Progenitor cell of endocrine pancreas (in vitro differentiated cells): ENCODE measurements around the gene HNRNPR. TPM values are rescaled to one million over a fixed set of nuclear protein-coding genes. Genes with fewer than 3 reads are reported as not detected.
A peak's percentile ranks its signal among the peaks of the same experiment; 100 is the strongest.

ENCODE experiments used
- DNase-seq: peaks from one replicate; pipeline ENCODE4 v3.0.0; 2021; ENCODE audit warnings: low spot score; ENCODE audit not compliant: unreplicated experiment
- H3K27ac Mint-ChIP-seq: 2 replicates; pipeline ENCODE4 v1.8.0; 2021; ENCODE audit warnings: mild to moderate bottlenecking, moderate library complexity, mixed read lengths
- H3K27me3 Mint-ChIP-seq: 2 replicates; pipeline ENCODE4 v1.8.0; 2021; ENCODE audit warnings: mixed read lengths
- H3K36me3 Mint-ChIP-seq: 2 replicates; pipeline ENCODE4 v1.8.0; 2022; ENCODE audit warnings: mixed read lengths; ENCODE audit not compliant: insufficient read depth
- H3K4me1 Mint-ChIP-seq: 2 replicates; pipeline ENCODE4 v1.8.0; 2021; ENCODE audit warnings: low read depth, mixed read lengths
- H3K4me3 Mint-ChIP-seq: 2 replicates; pipeline ENCODE4 v1.8.0; 2021; ENCODE audit warnings: low read depth, mild to moderate bottlenecking, moderate library complexity, mixed read lengths
- H3K9me3 Mint-ChIP-seq: 2 replicates; pipeline ENCODE4 v1.8.0; 2021; ENCODE audit warnings: low read depth, mixed read lengths
- CTCF ChIP-seq: fragments of 200-600 bp; sonication (generic); IDR thresholded peaks from one replicate; pipeline ENCODE4 v1.5.0; 2021; ENCODE audit warnings: antibody characterized with exemption, mild to moderate bottlenecking; ENCODE audit not compliant: unreplicated experiment
- total RNA-seq: library from RNA; stranded (reverse); gene quantifications from 2 replicates; pipeline ENCODE4 v1.2.1, GENCODE V29; 2021

HNRNPR gene
- total RNA-seq, 1 donor from 2014 or later = 201 TPM

- Mint-ChIP-seq H3K27ac (peak overlapping the region; percentile 79), H3K27me3 (no peaks in the 10 kb centered on the region), H3K36me3 (peaks cover 61% of the 10 kb centered on the region), H3K9me3 (peaks cover 35% of the 10 kb centered on the region), H3K4me1 (peaks cover 27% of the 10 kb centered on the region), H3K4me3 (peak overlapping the region; percentile 96)
- no peak for TF ChIP-seq CTCF
- DNase-seq = no peak
Measured at GRCh38 chr1:23366146-23366545, 22.1 kb upstream of the HNRNPR start.

- peaks cover 58% of the 10 kb centered on the region for H3K9me3 Mint-ChIP-seq
- peaks cover 82% of the 10 kb centered on the region for H3K36me3 Mint-ChIP-seq
- H3K4me3 Mint-ChIP-seq = no peak overlapping the region
- peak overlapping the region; percentile 62 for H3K27ac Mint-ChIP-seq
- no peak for TF ChIP-seq CTCF
- peaks cover 4% of the 10 kb centered on the region for H3K4me1 Mint-ChIP-seq
- DNase-seq = no peak
- no peaks in the 10 kb centered on the region for H3K27me3 Mint-ChIP-seq
Measured at GRCh38 chr1:23362218-23362713, 18.2 kb upstream of the HNRNPR start.

DNA sequence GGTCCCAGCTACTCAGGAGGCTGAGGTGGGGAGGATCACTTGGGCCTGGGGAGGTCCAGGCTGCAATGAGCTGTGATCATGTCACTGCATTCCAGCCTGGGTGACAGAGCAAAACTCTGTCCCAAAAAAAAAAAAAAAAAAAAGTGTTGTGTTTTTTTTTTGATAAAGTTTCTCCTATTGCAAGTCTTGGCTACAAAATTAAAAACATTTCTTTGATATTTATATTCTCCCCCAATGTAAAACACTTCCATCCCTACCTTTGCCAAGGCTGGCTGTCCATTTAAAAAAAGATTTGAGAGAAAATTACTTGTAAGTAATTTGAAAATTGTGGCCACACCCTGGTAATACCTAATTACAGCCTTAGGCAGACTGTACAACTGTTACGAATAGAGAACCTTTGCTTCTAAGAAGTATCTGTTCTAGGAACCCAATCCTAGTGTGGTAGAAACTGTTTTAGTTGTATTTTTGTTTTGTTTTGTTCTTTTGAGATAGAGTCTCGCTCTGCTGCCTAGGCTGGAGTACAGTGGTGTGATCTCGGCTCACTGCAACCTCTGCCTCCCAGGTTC is 14.3 kb upstream of the HNRNPR start:
- H3K27me3 Mint-ChIP-seq = peaks cover 10% of the 10 kb centered on the region
- TF ChIP-seq CTCF = no peak
- H3K36me3 Mint-ChIP-seq = peaks cover 50% of the 10 kb centered on the region

GRCh38 chr1:23357138-23357908 is 13.2 kb upstream of the HNRNPR start:
- Mint-ChIP-seq H3K4me1 (no peaks in the 10 kb centered on the region), H3K36me3 (peaks cover 40% of the 10 kb centered on the region), H3K9me3 (peaks cover 33% of the 10 kb centered on the region), H3K4me3 (no peak overlapping the region), H3K27me3 (peaks cover 12% of the 10 kb centered on the region), H3K27ac (no peak overlapping the region)
- no peak for TF ChIP-seq CTCF
- DNase-seq = no peak

More for the DNA sequence above, 14.3 kb upstream of the HNRNPR start:
- Mint-ChIP-seq H3K4me3 (no peak overlapping the region), H3K27ac (no peak overlapping the region), H3K9me3 (peaks cover 42% of the 10 kb centered on the region), H3K4me1 (no peaks in the 10 kb centered on the region)
- no peak for DNase-seq

DNA sequence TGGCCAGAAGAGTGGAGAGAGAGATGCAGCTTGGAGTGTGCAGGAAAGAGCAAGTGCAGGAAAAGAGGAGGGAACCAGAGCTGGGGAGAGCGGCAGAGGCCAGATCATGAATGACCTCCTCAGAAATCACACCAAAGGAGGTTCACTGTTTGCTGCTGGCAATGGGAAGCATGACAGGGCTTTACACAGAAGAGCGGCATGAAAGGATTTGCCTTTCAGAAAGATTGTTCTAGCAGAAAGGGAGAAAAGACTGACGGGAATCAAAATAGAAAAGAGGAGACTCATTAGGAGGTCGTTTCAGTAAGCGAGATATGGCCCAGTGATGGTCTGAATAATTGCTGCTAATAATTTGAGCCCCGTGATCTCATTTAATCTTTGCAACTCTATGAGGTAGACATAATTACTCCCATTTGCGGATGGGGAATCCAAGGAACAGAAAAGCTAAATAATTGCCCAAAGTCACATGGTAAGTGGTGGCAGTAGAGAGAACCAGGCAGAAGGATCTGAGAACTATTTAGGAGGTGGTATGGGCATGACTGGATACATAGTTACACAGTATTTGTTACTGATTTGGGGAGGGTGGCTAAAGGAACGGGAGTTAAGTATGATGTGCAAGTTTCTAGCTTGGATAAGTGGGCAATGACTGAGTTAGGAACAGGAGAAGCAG is 12.5 kb upstream of the HNRNPR start:
- Mint-ChIP-seq H3K36me3 (peaks cover 33% of the 10 kb centered on the region), H3K27me3 (peaks cover 12% of the 10 kb centered on the region), H3K27ac (no peak overlapping the region), H3K9me3 (peaks cover 27% of the 10 kb centered on the region), H3K4me3 (no peak overlapping the region), H3K4me1 (no peaks in the 10 kb centered on the region)
- DNase-seq = no peak
- no peak for TF ChIP-seq CTCF
